22Rv1 (cell line): ENCODE results near the gene ZFYVE28.

ENCODE experiments used
- ZFX ChIP-seq: fragments of 450-650 bp; IDR thresholded peaks from 2 replicates; pipeline ENCODE4 v1.6.1; 2017; ENCODE audit warnings: antibody characterized with exemption, borderline replicate concordance
- TF ChIP-seq, protein P1 (sequence below): fragments of 450-650 bp; IDR thresholded peaks from 2 replicates; pipeline ENCODE4 v1.5.1; 2017; ENCODE audit warnings: mild to moderate bottlenecking

DNA sequence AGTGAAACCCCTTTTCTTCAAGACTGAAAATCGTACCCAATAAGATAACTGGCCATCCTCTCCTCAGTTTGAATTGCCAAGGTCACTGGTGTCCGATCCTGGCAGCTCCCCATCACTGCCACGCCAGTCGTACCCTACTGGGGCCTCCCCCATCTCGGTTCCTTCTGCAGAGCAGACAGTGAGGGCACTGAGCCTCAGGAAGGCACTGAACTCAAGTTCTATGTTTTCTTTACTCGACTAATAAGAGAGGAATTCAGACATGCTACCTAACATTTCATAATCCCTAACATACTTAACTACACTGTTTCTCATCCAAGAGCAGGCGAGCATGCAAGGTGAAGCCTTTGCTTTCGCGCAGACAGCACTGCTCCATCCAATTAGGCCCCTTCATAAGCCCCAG lies 23.4 kb downstream of the ZFYVE28 start:
- TF ChIP-seq, protein P1, sequence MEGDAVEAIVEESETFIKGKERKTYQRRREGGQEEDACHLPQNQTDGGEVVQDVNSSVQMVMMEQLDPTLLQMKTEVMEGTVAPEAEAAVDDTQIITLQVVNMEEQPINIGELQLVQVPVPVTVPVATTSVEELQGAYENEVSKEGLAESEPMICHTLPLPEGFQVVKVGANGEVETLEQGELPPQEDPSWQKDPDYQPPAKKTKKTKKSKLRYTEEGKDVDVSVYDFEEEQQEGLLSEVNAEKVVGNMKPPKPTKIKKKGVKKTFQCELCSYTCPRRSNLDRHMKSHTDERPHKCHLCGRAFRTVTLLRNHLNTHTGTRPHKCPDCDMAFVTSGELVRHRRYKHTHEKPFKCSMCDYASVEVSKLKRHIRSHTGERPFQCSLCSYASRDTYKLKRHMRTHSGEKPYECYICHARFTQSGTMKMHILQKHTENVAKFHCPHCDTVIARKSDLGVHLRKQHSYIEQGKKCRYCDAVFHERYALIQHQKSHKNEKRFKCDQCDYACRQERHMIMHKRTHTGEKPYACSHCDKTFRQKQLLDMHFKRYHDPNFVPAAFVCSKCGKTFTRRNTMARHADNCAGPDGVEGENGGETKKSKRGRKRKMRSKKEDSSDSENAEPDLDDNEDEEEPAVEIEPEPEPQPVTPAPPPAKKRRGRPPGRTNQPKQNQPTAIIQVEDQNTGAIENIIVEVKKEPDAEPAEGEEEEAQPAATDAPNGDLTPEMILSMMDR, result no peak
- TF ChIP-seq ZFX, result no peak
